A549 treated with AZD9567 at 1 μM for 4 hours (cell line): Measurements from ENCODE around the gene EBLN1. TPM values are rescaled to one million over a fixed set of nuclear protein-coding genes. Genes with fewer than 3 reads are reported as not detected.

ENCODE experiments used
- total RNA-seq: library from RNA; stranded (reverse); fragments of 200-300 nt; extraction: Qiagen RNA extraction; gene quantifications from 5 replicates; pipeline ENCODE4 v1.2.3, GENCODE V29; 2022; ENCODE audit not compliant: insufficient read depth

EBLN1 gene
- 0.07 to 0.10 TPM (median 0.09 TPM) in 3 of 5 replicates, not detected in the others for total RNA-seq

GRCh38 chr10:22217842-22218241, at the start of gene EBLN1:
Gene EBLN1 (minus strand): TSS chr10:22218015. CDS start chr10:22209983, 8,032 bp downstream.

Other genes starting within 250 kb of the EBLN1 start
- gene DNAJC1, start 214.3 kb downstream of the EBLN1 start, total RNA-seq, result 24.7 to 31.5 TPM (median 29.0 TPM) in 5 replicates
- 46.5 to 54.2 TPM (median 51.9 TPM) in 5 replicates for gene COMMD3, start 98.4 kb upstream of the EBLN1 start, total RNA-seq
- gene BMI1, start 103.1 kb upstream of the EBLN1 start, total RNA-seq, result 26.1 to 51.6 TPM (median 41.2 TPM) in 5 replicates
- gene SPAG6, start 127.5 kb upstream of the EBLN1 start, total RNA-seq, result not detected in 5 replicates